ENCODE measurements around the gene AK8. TPM values are rescaled to one million over a fixed set of nuclear protein-coding genes. Genes with fewer than 3 reads are reported as not detected.

AK8 gene
- total RNA-seq, 2 experiments from 2014 or later: 0.27 TPM; not detected in 1

DNA sequence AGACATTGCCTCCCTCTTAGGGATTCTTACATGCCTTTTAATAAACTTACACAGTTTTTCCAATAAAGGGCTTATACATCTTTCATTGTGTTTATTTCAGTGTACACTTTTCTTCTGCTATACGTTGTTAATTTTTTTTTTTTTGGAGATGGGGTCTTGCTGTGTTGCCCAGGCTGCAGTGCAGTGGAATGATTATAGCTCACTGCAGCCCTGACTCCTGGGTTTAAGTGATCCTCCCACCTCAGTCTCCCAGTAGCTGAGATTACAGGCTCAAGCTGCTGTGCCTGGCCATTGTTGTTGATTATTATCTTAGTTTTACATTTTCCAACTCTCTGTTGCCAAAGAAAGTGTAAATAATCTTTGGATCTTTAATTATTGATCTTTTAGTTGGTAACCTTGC is 118.0 kb downstream of the AK8 start:
- no peaks in the 10 kb centered on the region for H3K9me3 ChIP-seq (ENCODE audit: low read length)
- no peaks in the 10 kb centered on the region for H3K79me2 ChIP-seq (ENCODE audit: insufficient read depth, low read depth, low read length)
- DNase-seq (ENCODE audit: low spot score): no peak
- H4K20me1 ChIP-seq (ENCODE audit: insufficient read depth, low read length): no peaks in the 10 kb centered on the region
- TF ChIP-seq, protein P1, sequence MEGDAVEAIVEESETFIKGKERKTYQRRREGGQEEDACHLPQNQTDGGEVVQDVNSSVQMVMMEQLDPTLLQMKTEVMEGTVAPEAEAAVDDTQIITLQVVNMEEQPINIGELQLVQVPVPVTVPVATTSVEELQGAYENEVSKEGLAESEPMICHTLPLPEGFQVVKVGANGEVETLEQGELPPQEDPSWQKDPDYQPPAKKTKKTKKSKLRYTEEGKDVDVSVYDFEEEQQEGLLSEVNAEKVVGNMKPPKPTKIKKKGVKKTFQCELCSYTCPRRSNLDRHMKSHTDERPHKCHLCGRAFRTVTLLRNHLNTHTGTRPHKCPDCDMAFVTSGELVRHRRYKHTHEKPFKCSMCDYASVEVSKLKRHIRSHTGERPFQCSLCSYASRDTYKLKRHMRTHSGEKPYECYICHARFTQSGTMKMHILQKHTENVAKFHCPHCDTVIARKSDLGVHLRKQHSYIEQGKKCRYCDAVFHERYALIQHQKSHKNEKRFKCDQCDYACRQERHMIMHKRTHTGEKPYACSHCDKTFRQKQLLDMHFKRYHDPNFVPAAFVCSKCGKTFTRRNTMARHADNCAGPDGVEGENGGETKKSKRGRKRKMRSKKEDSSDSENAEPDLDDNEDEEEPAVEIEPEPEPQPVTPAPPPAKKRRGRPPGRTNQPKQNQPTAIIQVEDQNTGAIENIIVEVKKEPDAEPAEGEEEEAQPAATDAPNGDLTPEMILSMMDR (conservative IDR thresholded peaks at IDR 0.05; ENCODE audit: low read length): no peak
- TF ChIP-seq EZH2phosphoT487 (IDR thresholded peaks at IDR 0.05; ENCODE audit: borderline replicate concordance, low read depth, low read length): no peak
- ChIA-PET CTCF (ENCODE audit: unreplicated experiment) (no interaction called here), POLR2A (no interaction called here)
- intact Hi-C loops (cut with micrococcal nuclease; ENCODE audit: unreplicated experiment): no loop called here
- H3K9me2 ChIP-seq (ENCODE audit: insufficient read depth, low read length): no peaks in the 10 kb centered on the region
- H3K27ac ChIP-seq (ENCODE audit: low read depth, low read length, poor library complexity, severe bottlenecking): no peak overlapping the region
- no peaks in the 10 kb centered on the region for H3K4me1 ChIP-seq (ENCODE audit: insufficient read depth, low read length, poor library complexity, severe bottlenecking)
- H2AFZ ChIP-seq (ENCODE audit: low read length): no peak overlapping the region
- H3K36me3 ChIP-seq (ENCODE audit: insufficient read depth, low read length): no peaks in the 10 kb centered on the region
- no TSS peak for BruUV-seq (replicated peaks)
- no peak overlapping the region for H3K4me3 ChIP-seq (ENCODE audit: low read depth, low read length, poor library complexity, severe bottlenecking)
- no peak overlapping the region for H3K4me2 ChIP-seq (ENCODE audit: low read length)

- CTCF ChIA-PET (ENCODE audit: unreplicated experiment): no interaction called here
- no peak overlapping the region for H3K4me2 ChIP-seq (ENCODE audit: low read length)
- TF ChIP-seq, protein P1 (conservative IDR thresholded peaks at IDR 0.05; ENCODE audit: low read length): no peak
- TF ChIP-seq EZH2phosphoT487 (IDR thresholded peaks at IDR 0.05; ENCODE audit: borderline replicate concordance, low read depth, low read length): no peak
- no peaks in the 10 kb centered on the region for H3K9me2 ChIP-seq (ENCODE audit: insufficient read depth, low read length)
- H3K9me3 ChIP-seq (ENCODE audit: low read length): no peaks in the 10 kb centered on the region
- no peaks in the 10 kb centered on the region for H3K79me2 ChIP-seq (ENCODE audit: insufficient read depth, low read depth, low read length)
- no peak for DNase-seq (ENCODE audit: low spot score)
- H3K27ac ChIP-seq (ENCODE audit: low read depth, low read length, poor library complexity, severe bottlenecking): no peak overlapping the region
- BruUV-seq (replicated peaks): no TSS peak
- H3K4me3 ChIP-seq (ENCODE audit: low read depth, low read length, poor library complexity, severe bottlenecking): no peak overlapping the region
- intact Hi-C loops (cut with micrococcal nuclease; ENCODE audit: unreplicated experiment): no loop called here
- no peak overlapping the region for H2AFZ ChIP-seq (ENCODE audit: low read length)
- POLR2A ChIA-PET: no interaction called here
- no peaks in the 10 kb centered on the region for H3K36me3 ChIP-seq (ENCODE audit: insufficient read depth, low read length)
- no peaks in the 10 kb centered on the region for H3K4me1 ChIP-seq (ENCODE audit: insufficient read depth, low read length, poor library complexity, severe bottlenecking)
- H4K20me1 ChIP-seq (ENCODE audit: insufficient read depth, low read length): no peaks in the 10 kb centered on the region
Measured at GRCh38 chr9:132757016-132757415, 121.1 kb downstream of the AK8 start.

- ChIA-PET POLR2A (no interaction called here), CTCF (ENCODE audit: unreplicated experiment) (no interaction called here)
- no peak overlapping the region for H3K27ac ChIP-seq (ENCODE audit: low read depth, low read length, poor library complexity, severe bottlenecking)
- H3K79me2 ChIP-seq (ENCODE audit: insufficient read depth, low read depth, low read length): no peaks in the 10 kb centered on the region
- intact Hi-C loops (cut with micrococcal nuclease; ENCODE audit: unreplicated experiment): no loop called here
- DNase-seq (ENCODE audit: low spot score): no peak
- no peaks in the 10 kb centered on the region for H3K36me3 ChIP-seq (ENCODE audit: insufficient read depth, low read length)
- no peaks in the 10 kb centered on the region for H3K4me1 ChIP-seq (ENCODE audit: insufficient read depth, low read length, poor library complexity, severe bottlenecking)
- no peak overlapping the region for H3K4me3 ChIP-seq (ENCODE audit: low read depth, low read length, poor library complexity, severe bottlenecking)
- no peak overlapping the region for H2AFZ ChIP-seq (ENCODE audit: low read length)
- no TSS peak for BruUV-seq (replicated peaks)
- no peaks in the 10 kb centered on the region for H3K9me3 ChIP-seq (ENCODE audit: low read length)
- no peak overlapping the region for H3K4me2 ChIP-seq (ENCODE audit: low read length)
- no peaks in the 10 kb centered on the region for H3K9me2 ChIP-seq (ENCODE audit: insufficient read depth, low read length)
- no peaks in the 10 kb centered on the region for H4K20me1 ChIP-seq (ENCODE audit: insufficient read depth, low read length)
- no peak for TF ChIP-seq EZH2phosphoT487 (IDR thresholded peaks at IDR 0.05; ENCODE audit: borderline replicate concordance, low read depth, low read length)
- TF ChIP-seq, protein P1 (conservative IDR thresholded peaks at IDR 0.05; ENCODE audit: low read length): no peak
Measured at GRCh38 chr9:132756214-132756845, 121.8 kb downstream of the AK8 start.

All from OCI-LY7 (cell line).